Measurements from ENCODE around the gene TDO2.

Gene TDO2

DNA sequence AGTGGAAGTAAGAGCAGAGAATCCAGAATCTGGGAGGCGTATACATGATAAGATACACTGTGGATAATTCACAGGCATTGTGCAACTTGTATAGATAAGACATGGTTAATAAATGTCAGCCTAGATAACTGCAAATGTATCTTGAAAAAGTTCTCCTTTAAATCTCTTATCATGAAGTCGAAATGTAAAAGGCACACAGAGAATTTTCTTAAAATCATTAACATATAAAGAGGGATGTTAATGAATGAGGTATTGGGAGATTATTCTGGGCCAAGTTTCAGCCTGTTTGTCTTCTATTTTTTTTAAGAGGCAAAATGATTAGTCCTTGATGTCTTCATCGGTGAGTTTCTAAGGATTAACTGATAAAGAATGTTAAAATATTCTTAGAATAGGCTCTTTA, 835 bp downstream of the TDO2 start:
- Histone ChIP-seq H3K9ac (ENCODE audit: low read depth in 1 of 2, low read length in 2 of 2) (no peak overlapping the region), H3K4me3 (ENCODE audit: low read depth in 1 of 2, low read length in 2 of 2) (no peak overlapping the region)

DNA sequence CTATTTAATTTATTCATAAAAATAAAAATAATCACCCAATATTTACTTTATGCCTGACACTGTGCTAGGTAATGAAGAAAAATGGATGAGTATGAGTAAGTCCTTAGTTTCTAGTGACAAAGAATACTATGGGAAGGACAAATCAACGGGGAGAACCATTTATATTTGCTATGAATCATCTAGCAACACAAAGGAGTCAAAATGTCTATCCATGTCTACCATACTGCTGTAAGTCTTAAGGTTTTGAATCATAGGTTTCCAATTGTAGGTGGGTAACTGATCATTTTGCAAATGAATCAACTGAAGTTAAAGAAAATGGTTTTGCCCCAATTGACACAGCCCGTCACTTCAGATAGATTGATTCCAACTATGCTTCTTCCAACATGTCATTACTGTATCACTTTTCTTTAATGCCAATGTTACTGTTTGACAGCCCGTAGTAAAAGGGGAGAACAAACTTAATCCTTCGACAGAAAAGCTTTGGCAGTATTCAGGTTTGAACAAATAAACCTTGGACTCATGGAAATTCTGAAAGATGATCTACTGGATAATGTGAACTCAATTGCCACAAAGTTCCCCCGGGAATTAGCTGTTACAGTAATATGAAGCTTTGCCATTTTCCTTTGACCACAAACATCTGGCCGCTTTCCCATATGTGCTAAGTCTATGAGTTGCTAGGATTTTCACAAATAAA, 3.2 kb downstream of the TDO2 start:
- no peak overlapping the region for H3K4me3 ChIP-seq (ENCODE audit: low read depth in 1 of 2, low read length in 2 of 2)
- H3K9me3 ChIP-seq (ENCODE audit: control insufficient read depth in 1 of 2, low read length in 2 of 2): no peaks in the 10 kb centered on the region
- H3K4me1 ChIP-seq (ENCODE audit: control insufficient read depth in 1 of 2, insufficient read depth in 2 of 2, low read length in 2 of 2): no peaks in the 10 kb centered on the region
- no peaks in the 10 kb centered on the region for H3K36me3 ChIP-seq (ENCODE audit: control insufficient read depth in 1 of 2, insufficient read depth in 2 of 2, low read length in 2 of 2)
- H3K27ac ChIP-seq (ENCODE audit: low read depth, low read length): no peak overlapping the region
- no peak overlapping the region for H3K9ac ChIP-seq (ENCODE audit: low read depth in 1 of 2, low read length in 2 of 2)
- no peaks in the 10 kb centered on the region for H3K27me3 ChIP-seq (ENCODE audit: control insufficient read depth in 1 of 2, insufficient read depth in 2 of 2, low read length in 2 of 2)

More for the DNA sequence above, 835 bp downstream of the TDO2 start:
- Histone ChIP-seq H3K9me3 (ENCODE audit: control insufficient read depth in 1 of 2, low read length in 2 of 2) (no peaks in the 10 kb centered on the region), H3K27me3 (ENCODE audit: control insufficient read depth in 1 of 2, insufficient read depth in 2 of 2, low read length in 2 of 2) (no peaks in the 10 kb centered on the region), H3K36me3 (ENCODE audit: control insufficient read depth in 1 of 2, insufficient read depth in 2 of 2, low read length in 2 of 2) (no peaks in the 10 kb centered on the region), H3K27ac (ENCODE audit: low read depth, low read length) (no peak overlapping the region), H3K4me1 (ENCODE audit: control insufficient read depth in 1 of 2, insufficient read depth in 2 of 2, low read length in 2 of 2) (no peaks in the 10 kb centered on the region)

DNA sequence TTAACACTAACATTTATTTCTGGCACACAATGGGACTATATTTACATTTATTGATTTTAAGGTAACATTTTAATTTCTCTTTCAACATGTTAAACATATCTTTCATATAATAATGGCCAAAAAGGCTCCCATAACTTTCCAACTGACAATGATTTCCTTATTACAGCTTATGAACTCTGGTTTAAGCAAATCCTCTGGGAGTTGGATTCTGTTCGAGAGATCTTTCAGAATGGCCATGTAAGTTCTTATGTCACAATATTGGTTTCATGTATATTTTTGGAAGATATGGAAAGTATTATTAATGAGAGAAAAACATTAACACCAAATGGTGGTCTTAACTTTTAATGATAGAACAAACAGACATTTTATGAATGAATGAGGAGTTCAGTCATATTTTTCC, 4.1 kb downstream of the TDO2 start:
- Histone ChIP-seq H3K4me3 (ENCODE audit: low read depth in 1 of 2, low read length in 2 of 2) (no peak overlapping the region), H3K36me3 (ENCODE audit: control insufficient read depth in 1 of 2, insufficient read depth in 2 of 2, low read length in 2 of 2) (no peaks in the 10 kb centered on the region), H3K27me3 (ENCODE audit: control insufficient read depth in 1 of 2, insufficient read depth in 2 of 2, low read length in 2 of 2) (no peaks in the 10 kb centered on the region), H3K27ac (ENCODE audit: low read depth, low read length) (no peak overlapping the region), H3K4me1 (ENCODE audit: control insufficient read depth in 1 of 2, insufficient read depth in 2 of 2, low read length in 2 of 2) (no peaks in the 10 kb centered on the region), H3K9ac (ENCODE audit: low read depth in 1 of 2, low read length in 2 of 2) (no peak overlapping the region), H3K9me3 (ENCODE audit: control insufficient read depth in 1 of 2, low read length in 2 of 2) (no peaks in the 10 kb centered on the region)

DNA sequence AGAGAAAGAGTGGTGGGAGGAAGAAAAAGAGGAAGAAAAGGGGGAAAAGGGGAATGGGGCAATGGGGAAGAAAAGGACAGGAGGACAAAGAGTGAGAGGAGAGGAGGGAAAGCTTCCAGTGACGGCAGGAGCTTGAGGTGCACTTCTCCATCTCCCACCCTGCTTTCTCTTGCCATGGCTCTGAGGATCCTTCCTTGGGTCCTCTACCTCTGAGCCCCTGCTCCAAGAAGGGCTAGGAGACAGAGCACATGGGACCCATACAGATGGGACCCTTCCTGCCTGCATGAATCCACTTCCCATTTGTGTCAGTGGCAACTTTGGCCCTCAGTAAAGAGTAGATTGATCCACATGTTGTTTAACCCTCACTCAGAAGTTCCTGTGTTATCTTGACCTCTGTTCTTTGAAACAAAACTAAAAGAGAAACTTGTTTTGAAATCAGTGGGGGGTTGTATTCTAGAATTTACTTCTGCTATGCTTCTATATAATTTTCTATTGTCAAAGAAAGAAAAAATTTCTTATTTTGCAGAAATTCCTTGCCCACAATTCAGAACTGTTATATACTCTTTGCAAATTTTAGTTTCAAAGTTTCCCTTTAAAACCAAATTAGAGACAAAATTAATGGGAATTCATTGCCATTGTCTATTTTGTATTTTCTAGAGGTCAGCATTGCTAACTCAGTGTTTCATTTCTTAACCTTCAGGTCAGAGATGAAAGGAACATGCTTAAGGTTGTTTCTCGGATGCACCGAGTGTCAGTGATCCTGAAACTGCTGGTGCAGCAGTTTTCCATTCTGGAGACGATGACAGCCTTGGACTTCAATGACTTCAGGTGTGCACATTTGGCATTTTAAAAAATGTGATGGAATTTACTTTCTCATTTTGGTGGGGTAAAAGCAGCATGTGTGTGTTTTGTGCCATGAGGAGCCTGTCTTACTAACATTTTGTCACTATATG, 5.0 kb downstream of the TDO2 start:
- no peaks in the 10 kb centered on the region for H3K9me3 ChIP-seq (ENCODE audit: control insufficient read depth in 1 of 2, low read length in 2 of 2)
- H3K4me1 ChIP-seq (ENCODE audit: control insufficient read depth in 1 of 2, insufficient read depth in 2 of 2, low read length in 2 of 2): no peaks in the 10 kb centered on the region
- no peak overlapping the region for H3K4me3 ChIP-seq (ENCODE audit: low read depth in 1 of 2, low read length in 2 of 2)
- H3K27ac ChIP-seq (ENCODE audit: low read depth, low read length): no peak overlapping the region
- no peak overlapping the region for H3K9ac ChIP-seq (ENCODE audit: low read depth in 1 of 2, low read length in 2 of 2)
- no peaks in the 10 kb centered on the region for H3K36me3 ChIP-seq (ENCODE audit: control insufficient read depth in 1 of 2, insufficient read depth in 2 of 2, low read length in 2 of 2)
- no peaks in the 10 kb centered on the region for H3K27me3 ChIP-seq (ENCODE audit: control insufficient read depth in 1 of 2, insufficient read depth in 2 of 2, low read length in 2 of 2)

DNA sequence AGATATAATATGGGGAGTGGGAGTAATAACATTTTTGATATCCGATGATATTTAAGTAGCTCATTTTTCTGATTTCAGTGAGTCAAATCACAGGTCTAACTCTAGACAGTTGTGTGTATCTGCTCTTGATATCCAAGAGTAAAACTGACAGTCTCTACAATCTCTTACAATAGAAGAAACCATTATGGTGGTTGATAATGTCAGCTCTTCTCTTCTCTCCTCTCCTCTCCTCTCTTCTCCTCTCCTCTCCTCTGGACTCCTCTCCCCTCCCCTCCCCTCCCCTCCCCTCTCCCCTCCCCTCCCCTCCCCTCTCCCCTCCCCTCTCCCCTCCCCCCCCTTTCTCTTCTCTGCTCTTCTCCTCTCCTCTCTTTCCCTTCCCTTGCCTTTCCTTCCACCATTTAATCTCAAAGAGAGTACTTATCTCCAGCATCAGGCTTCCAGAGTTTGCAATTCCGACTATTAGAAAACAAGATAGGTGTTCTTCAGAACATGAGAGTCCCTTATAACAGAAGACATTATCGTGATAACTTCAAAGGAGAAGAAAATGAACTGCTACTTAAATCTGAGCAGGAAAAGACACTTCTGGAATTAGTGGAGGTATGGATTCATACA, 6.2 kb downstream of the TDO2 start:
- no peak overlapping the region for H3K9ac ChIP-seq (ENCODE audit: low read depth in 1 of 2, low read length in 2 of 2)
- H3K27me3 ChIP-seq (ENCODE audit: control insufficient read depth in 1 of 2, insufficient read depth in 2 of 2, low read length in 2 of 2): no peaks in the 10 kb centered on the region
- no peaks in the 10 kb centered on the region for H3K4me1 ChIP-seq (ENCODE audit: control insufficient read depth in 1 of 2, insufficient read depth in 2 of 2, low read length in 2 of 2)
- no peaks in the 10 kb centered on the region for H3K9me3 ChIP-seq (ENCODE audit: control insufficient read depth in 1 of 2, low read length in 2 of 2)
- H3K36me3 ChIP-seq (ENCODE audit: control insufficient read depth in 1 of 2, insufficient read depth in 2 of 2, low read length in 2 of 2): no peaks in the 10 kb centered on the region
- H3K4me3 ChIP-seq (ENCODE audit: low read depth in 1 of 2, low read length in 2 of 2): no peak overlapping the region
- H3K27ac ChIP-seq (ENCODE audit: low read depth, low read length): no peak overlapping the region

DNA sequence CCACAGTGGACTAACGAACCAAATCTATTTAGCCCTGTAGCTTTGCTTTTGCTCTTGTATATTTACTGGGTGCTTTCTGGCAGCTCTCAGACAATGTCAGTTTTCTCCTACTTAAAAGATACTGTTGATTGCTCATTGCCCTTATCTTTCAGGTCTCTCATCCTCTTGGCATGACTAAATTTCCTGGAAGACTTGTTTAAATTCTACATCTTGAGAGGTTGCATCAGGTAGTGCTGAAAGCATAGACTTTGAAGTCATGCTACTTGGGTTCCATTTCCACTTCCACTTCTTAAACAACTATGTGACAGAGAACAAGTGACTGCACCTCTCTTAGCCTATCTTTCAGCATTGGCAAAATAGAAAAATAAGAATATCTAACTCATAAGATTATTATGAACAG, 8.4 kb downstream of the TDO2 start:
- Histone ChIP-seq H3K9ac (ENCODE audit: low read depth in 1 of 2, low read length in 2 of 2) (no peak overlapping the region), H3K36me3 (ENCODE audit: control insufficient read depth in 1 of 2, insufficient read depth in 2 of 2, low read length in 2 of 2) (no peaks in the 10 kb centered on the region), H3K9me3 (ENCODE audit: control insufficient read depth in 1 of 2, low read length in 2 of 2) (no peaks in the 10 kb centered on the region), H3K27ac (ENCODE audit: low read depth, low read length) (no peak overlapping the region), H3K4me3 (ENCODE audit: low read depth in 1 of 2, low read length in 2 of 2) (no peak overlapping the region), H3K27me3 (ENCODE audit: control insufficient read depth in 1 of 2, insufficient read depth in 2 of 2, low read length in 2 of 2) (no peaks in the 10 kb centered on the region), H3K4me1 (ENCODE audit: control insufficient read depth in 1 of 2, insufficient read depth in 2 of 2, low read length in 2 of 2) (no peaks in the 10 kb centered on the region)

DNA sequence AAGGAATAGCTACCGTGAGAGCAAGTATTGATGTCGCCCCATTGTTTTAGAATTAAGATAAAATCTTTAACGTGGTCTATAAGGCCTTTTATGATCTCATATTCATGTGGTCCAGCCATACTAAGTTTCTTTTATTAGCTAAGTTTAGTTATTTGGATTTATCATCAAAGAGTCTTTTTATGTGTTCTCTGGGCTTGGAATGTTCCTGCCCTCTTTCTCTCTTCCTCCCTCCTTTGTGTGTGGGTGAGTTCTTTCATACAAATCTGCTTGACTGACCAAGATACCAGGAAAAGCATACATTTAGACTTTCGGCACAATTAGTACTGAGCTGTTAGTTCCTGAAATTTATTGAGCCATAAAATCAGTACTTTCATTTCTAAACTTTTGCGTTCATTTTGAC, 11.3 kb downstream of the TDO2 start:
- Histone ChIP-seq H3K36me3 (ENCODE audit: control insufficient read depth in 1 of 2, insufficient read depth in 2 of 2, low read length in 2 of 2) (no peaks in the 10 kb centered on the region), H3K27ac (ENCODE audit: low read depth, low read length) (no peak overlapping the region), H3K4me3 (ENCODE audit: low read depth in 1 of 2, low read length in 2 of 2) (no peak overlapping the region), H3K27me3 (ENCODE audit: control insufficient read depth in 1 of 2, insufficient read depth in 2 of 2, low read length in 2 of 2) (no peaks in the 10 kb centered on the region), H3K9me3 (ENCODE audit: control insufficient read depth in 1 of 2, low read length in 2 of 2) (no peaks in the 10 kb centered on the region), H3K4me1 (ENCODE audit: control insufficient read depth in 1 of 2, insufficient read depth in 2 of 2, low read length in 2 of 2) (no peaks in the 10 kb centered on the region), H3K9ac (ENCODE audit: low read depth in 1 of 2, low read length in 2 of 2) (no peak overlapping the region)

DNA sequence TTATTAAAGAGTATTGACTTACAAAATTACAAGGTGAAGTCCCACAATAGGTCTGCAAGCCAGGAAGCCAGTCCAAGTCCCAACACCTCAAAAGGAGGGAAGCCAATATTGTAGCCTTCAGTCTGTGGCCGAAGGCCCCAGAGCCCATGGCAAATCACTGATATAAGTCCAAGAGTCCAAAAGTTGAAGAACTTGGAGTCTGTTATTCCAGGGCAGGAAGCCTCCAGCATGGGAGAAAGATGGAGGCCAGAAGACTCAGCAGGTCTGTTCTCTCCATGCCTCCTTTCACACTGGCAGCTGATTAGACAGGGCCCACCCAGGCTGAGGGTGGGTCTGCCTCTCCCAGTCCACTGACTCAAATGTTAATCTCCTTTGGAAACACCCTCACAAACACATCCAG, 18.1 kb downstream of the TDO2 start:
- Histone ChIP-seq H3K9ac (ENCODE audit: low read depth in 1 of 2, low read length in 2 of 2) (no peak overlapping the region), H3K27me3 (ENCODE audit: control insufficient read depth in 1 of 2, insufficient read depth in 2 of 2, low read length in 2 of 2) (no peaks in the 10 kb centered on the region), H3K4me1 (ENCODE audit: control insufficient read depth in 1 of 2, insufficient read depth in 2 of 2, low read length in 2 of 2) (no peaks in the 10 kb centered on the region), H3K4me3 (ENCODE audit: low read depth in 1 of 2, low read length in 2 of 2) (no peak overlapping the region), H3K9me3 (ENCODE audit: control insufficient read depth in 1 of 2, low read length in 2 of 2) (no peaks in the 10 kb centered on the region), H3K36me3 (ENCODE audit: control insufficient read depth in 1 of 2, insufficient read depth in 2 of 2, low read length in 2 of 2) (no peaks in the 10 kb centered on the region), H3K27ac (ENCODE audit: low read depth, low read length) (no peak overlapping the region)

DNA sequence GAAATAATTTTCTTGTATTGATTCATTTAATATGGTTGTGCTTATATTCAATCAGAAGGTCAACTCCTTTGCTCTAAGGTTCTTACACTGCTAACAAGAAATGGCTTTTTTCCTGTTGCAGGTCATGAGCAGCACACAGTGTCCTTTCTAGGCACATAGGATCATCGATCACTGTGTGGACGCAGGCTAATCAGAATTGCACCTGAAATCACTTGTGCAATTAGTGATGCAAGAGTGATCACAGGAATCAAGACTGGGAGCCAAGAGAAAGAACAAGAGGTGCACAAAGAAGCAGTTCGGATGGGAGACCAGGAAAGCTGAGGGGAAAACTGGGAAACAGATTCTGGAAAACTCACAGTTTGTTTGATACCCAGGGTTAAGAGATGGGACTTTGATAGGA, 21.1 kb downstream of the TDO2 start:
- Histone ChIP-seq H3K27ac (ENCODE audit: low read depth, low read length) (no peak overlapping the region), H3K4me1 (ENCODE audit: control insufficient read depth in 1 of 2, insufficient read depth in 2 of 2, low read length in 2 of 2) (no peaks in the 10 kb centered on the region), H3K36me3 (ENCODE audit: control insufficient read depth in 1 of 2, insufficient read depth in 2 of 2, low read length in 2 of 2) (peaks cover 0 to 9% of the 10 kb centered on the region in 2 donors), H3K27me3 (ENCODE audit: control insufficient read depth in 1 of 2, insufficient read depth in 2 of 2, low read length in 2 of 2) (no peaks in the 10 kb centered on the region), H3K4me3 (ENCODE audit: low read depth in 1 of 2, low read length in 2 of 2) (no peak overlapping the region), H3K9ac (ENCODE audit: low read depth in 1 of 2, low read length in 2 of 2) (no peak overlapping the region), H3K9me3 (ENCODE audit: control insufficient read depth in 1 of 2, low read length in 2 of 2) (peaks cover 0 to 2% of the 10 kb centered on the region in 2 donors)

DNA sequence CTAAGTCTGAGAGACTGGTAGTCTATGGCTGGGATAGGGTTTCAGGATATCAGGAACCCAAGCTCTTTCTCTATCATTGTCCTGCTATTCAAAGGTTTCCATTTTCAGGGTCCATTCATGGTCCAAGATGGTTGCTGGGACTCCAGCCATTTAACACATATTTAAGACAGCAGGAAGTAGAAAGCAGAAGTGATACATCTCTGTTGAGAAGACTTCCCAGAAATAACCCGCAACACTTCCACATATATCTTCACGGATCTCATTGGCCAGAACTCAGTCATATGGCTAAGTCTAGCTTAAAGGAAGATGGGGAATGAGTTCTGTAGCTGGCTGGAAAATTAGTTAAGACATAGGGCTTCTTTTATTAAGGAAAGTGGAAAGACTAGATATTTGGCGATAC, 26.3 kb downstream of the TDO2 start:
- H3K27ac ChIP-seq (ENCODE audit: low read depth, low read length): no peak overlapping the region
- H3K27me3 ChIP-seq (ENCODE audit: control insufficient read depth in 1 of 2, insufficient read depth in 2 of 2, low read length in 2 of 2): no peaks in the 10 kb centered on the region
- peaks cover 0 to 10% of the 10 kb centered on the region in 2 donors for H3K36me3 ChIP-seq (ENCODE audit: control insufficient read depth in 1 of 2, insufficient read depth in 2 of 2, low read length in 2 of 2)
- H3K9ac ChIP-seq (ENCODE audit: low read depth in 1 of 2, low read length in 2 of 2): no peak overlapping the region
- peaks cover 0 to 2% of the 10 kb centered on the region in 2 donors for H3K9me3 ChIP-seq (ENCODE audit: control insufficient read depth in 1 of 2, low read length in 2 of 2)
- H3K4me3 ChIP-seq (ENCODE audit: low read depth in 1 of 2, low read length in 2 of 2): no peak overlapping the region
- H3K4me1 ChIP-seq (ENCODE audit: control insufficient read depth in 1 of 2, insufficient read depth in 2 of 2, low read length in 2 of 2): no peaks in the 10 kb centered on the region

Data from duodenal mucosa (tissue), 2 donors.